GM12878 (cell line): ENCODE results near the gene THRA. TPM values are rescaled to one million over a fixed set of nuclear protein-coding genes. Genes with fewer than 3 reads are reported as not detected.

Experiments used
- ATAC-seq: fragments of 200-7000 bp; cut with Tn5 transposase; 3 replicates; pipeline ENCODE4 v1.9.1; 2020; ENCODE audit warnings: mild to moderate bottlenecking, moderate library complexity
- BruUV-seq: library from RNA; stranded (reverse); fragments of 400-500 nt; replicated peaks from 2 replicates; lab custom pipeline; 2021; lab: Mats Ljungman, UMichigan
- CTCF ChIA-PET: fragments of 300-600 bp; sonication (Branson Sonifier 250); formaldehyde crosslinking; extraction: SDS; loops from one replicate; lab custom pipeline; 2021; ENCODE audit warnings: inconsistent platforms; lab: Yijun Ruan, JAX
- POLR2A ChIA-PET: fragments of 350-600 bp; formaldehyde crosslinking; extraction: SDS; loops from one replicate; lab custom pipeline; 2021; ENCODE audit warnings: inconsistent platforms; lab: Charles Lee
- RAD21 ChIA-PET: fragments of 300-600 bp; sonication (Branson Sonifier 250); formaldehyde crosslinking; loops from one replicate; lab custom pipeline; 2023; ENCODE audit warnings: antibody characterized with exemption; ENCODE audit not compliant: unreplicated experiment; lab: Charles Lee
- SMC1A ChIA-PET: fragments of 300-600 bp; sonication (Branson Sonifier 250); formaldehyde crosslinking; loops from one replicate; lab custom pipeline; 2023; ENCODE audit not compliant: unreplicated experiment, uncharacterized antibody; lab: Charles Lee
- DNase-seq: peaks from one replicate; pipeline ENCODE4 v3.0.0-alpha.2; 2011; ENCODE audit warnings: low read depth, low spot score
- FAIRE-seq: peaks from 3 replicates; lab custom pipeline; 2011; peaks lifted over from hg19 to GRCh38; lab: Jason Lieb, UNC
- H2AFZ ChIP-seq: 2 replicates; pipeline ENCODE4 v1.6.0; 2011; ENCODE audit warnings: low read depth, low read length, control low read depth; ENCODE audit not compliant: control insufficient read depth
- H3K27ac ChIP-seq: 2 replicates; pipeline ENCODE4 v1.5.1; 2011; ENCODE audit warnings: control low read depth; ENCODE audit not compliant: control insufficient read depth, insufficient read depth
- H3K27me3 ChIP-seq, 2 experiments: replicated peaks in 1 of 2; 2 replicates each; pipeline versions ENCODE4 v1.6.0 to v1.6.1; 2011; ENCODE audit warnings: low read length in 1 of 2; ENCODE audit not compliant: control insufficient read depth in 2 of 2, insufficient read depth in 2 of 2
- H3K36me3 ChIP-seq, 2 experiments: 2 replicates each; pipeline ENCODE4 v1.5.1; 2011; ENCODE audit warnings: low read length in 1 of 2; ENCODE audit not compliant: control insufficient read depth in 2 of 2, insufficient read depth in 2 of 2
- H3K4me1 ChIP-seq: 2 replicates; pipeline ENCODE4 v1.6.1; 2011; ENCODE audit warnings: mild to moderate bottlenecking, low read length, moderate library complexity, mixed read lengths; ENCODE audit not compliant: control insufficient read depth, insufficient read depth
- H3K4me2 ChIP-seq: 2 replicates; pipeline ENCODE4 v1.6.0; 2011; ENCODE audit warnings: control low read depth; ENCODE audit not compliant: control insufficient read depth, insufficient read depth
- H3K4me3 ChIP-seq: fragments of 200-600 bp; sonication (generic); 2 replicates; pipeline ENCODE4 v1.5.1; 2016
- H3K79me2 ChIP-seq: 2 replicates; pipeline ENCODE4 v1.6.0; 2011; ENCODE audit warnings: low read length; ENCODE audit not compliant: control insufficient read depth, insufficient read depth
- H3K9ac ChIP-seq: 2 replicates; pipeline ENCODE4 v1.8.0; 2011; ENCODE audit warnings: low read length, control low read depth, mixed read lengths; ENCODE audit not compliant: control insufficient read depth, insufficient read depth
- H3K9me3 ChIP-seq: replicated peaks from 3 replicates; pipeline ENCODE4 v1.5.1; 2011; ENCODE audit warnings: mild to moderate bottlenecking, low read length; ENCODE audit not compliant: control insufficient read depth, insufficient read depth
- H4K20me1 ChIP-seq: 2 replicates; pipeline ENCODE4 v1.6.0; 2011; ENCODE audit not compliant: control insufficient read depth, insufficient read depth
- EED ChIP-seq: sonication (generic); IDR thresholded peaks from 2 replicates; pipeline ENCODE4 v1.6.1; 2016; ENCODE audit warnings: antibody characterized with exemption, low read depth
- EP300 ChIP-seq, 2 experiments: fragments of 150-350 bp in 1 of 2; IDR thresholded peaks; 2 replicates each; pipeline ENCODE4 v1.6.1; 2011 to 2012; ENCODE audit warnings: low read depth in 2 of 2, low read length in 2 of 2, borderline replicate concordance in 1 of 2, improper control_type of control experiment in 1 of 2, inconsistent platforms in 1 of 2; ENCODE audit not compliant: control insufficient read depth in 1 of 2
- GATAD2B ChIP-seq: fragments of 450-650 bp; conservative IDR thresholded peaks from 2 replicates; pipeline ENCODE4 v1.6.1; 2017; ENCODE audit warnings: low read depth, mild to moderate bottlenecking, moderate library complexity
- KAT2A ChIP-seq: conservative IDR thresholded peaks from 2 replicates; pipeline ENCODE4 v1.6.1; 2011; ENCODE audit warnings: low read depth, low read length; ENCODE audit not compliant: control insufficient read depth
- NRF1 ChIP-seq: conservative IDR thresholded peaks from 2 replicates; pipeline ENCODE4 v1.6.1; 2011; ENCODE audit warnings: mild to moderate bottlenecking, low read depth, low read length, improper control_type of control experiment
- PBX3 ChIP-seq: IDR thresholded peaks from 2 replicates; pipeline ENCODE4 v1.6.1; 2011; ENCODE audit warnings: mild to moderate bottlenecking, low read depth, low read length, moderate library complexity; ENCODE audit not compliant: insufficient replicate concordance
- POLR2A ChIP-seq: IDR thresholded peaks from 2 replicates; pipeline ENCODE4 v1.6.1; 2011; ENCODE audit warnings: low read depth, mild to moderate bottlenecking, low read length
- RB1 ChIP-seq: fragments of 450-650 bp; formaldehyde crosslinking; IDR thresholded peaks from 2 replicates; pipeline ENCODE4 v1.6.1; 2017; ENCODE audit warnings: mild to moderate bottlenecking, borderline replicate concordance
- RFX5 ChIP-seq: IDR thresholded peaks from 2 replicates; pipeline ENCODE4 v1.6.1; 2011; ENCODE audit warnings: low read depth, low read length, improper control_type of control experiment
- SREBF2 ChIP-seq: IDR thresholded peaks from 2 replicates; pipeline ENCODE4 v1.6.1; 2012; ENCODE audit warnings: mild to moderate bottlenecking, low read length
- STAT3 ChIP-seq: IDR thresholded peaks from 2 replicates; pipeline ENCODE4 v1.6.1; 2011; ENCODE audit warnings: low read depth, low read length, improper control_type of control experiment
- ZNF217 ChIP-seq: fragments of 450-650 bp; IDR thresholded peaks from 2 replicates; pipeline ENCODE4 v1.6.1; 2017; ENCODE audit warnings: antibody characterized with exemption, mild to moderate bottlenecking
- ZZZ3 ChIP-seq: IDR thresholded peaks from 2 replicates; pipeline ENCODE4 v1.6.1; 2011; ENCODE audit warnings: low read depth; ENCODE audit not compliant: control insufficient read depth, insufficient read length
- WGBS: methylation state at CpG from one replicate; pipeline ENCODE4 v1.1.6; 2016; ENCODE audit warnings: low lambda C conversion rate; ENCODE audit not compliant: insufficient replicate concordance, insufficient coverage; ENCODE audit errors: missing lambda C conversion rate; 5-methylcytosine and 5-hydroxymethylcytosine counted together
- in situ Hi-C: fragments of 300-500 bp; cut with MboI; formaldehyde crosslinking; loops from 9 replicates; pipeline ENCODE4 v1.14.3; 2018; ENCODE audit warnings: mixed read lengths
- intact Hi-C: fragments of 100-400 bp; cut with micrococcal nuclease; formaldehyde crosslinking; loops from one replicate; pipeline ENCODE4 v1.14.2; 2022; ENCODE audit not compliant: unreplicated experiment
- polyA plus RNA-seq, 11 experiments: library from polyadenylated mRNA; depleted of rRNA in 4 of 11; unstranded in 6 of 11; stranded (reverse) in 5 of 11; fragments of >200 nt; fragmentation: Nextera tagmentation in 4 of 11; fragmentation: Illumina TruSeq in 1 of 11; extraction: Ambion mirVana in 4 of 11; extraction: Trizol in 1 of 11; gene quantifications; 1 replicate in 1 of 11; 2 replicates in 10 of 11; pipeline versions ENCODE4 v1.2.1 to v1.2.3, GENCODE V29; 2011 to 2016; ENCODE audit warnings: inconsistent platforms in 2 of 11, missing spikeins in 2 of 11, low read depth in 1 of 11
- total RNA-seq, 4 experiments: library from RNA; depleted of rRNA in 3 of 4; stranded (reverse); fragments of >200 nt in 3 of 4; fragmentation: Illumina TruSeq in 1 of 4; extraction: Trizol in 1 of 4; gene quantifications; 2 replicates each; pipeline versions ENCODE4 v1.2.1 to v1.2.3, GENCODE V29; 2013 to 2021
- TF ChIP-seq, protein P1 (sequence below): fragments of 450-650 bp; conservative IDR thresholded peaks from 2 replicates; pipeline ENCODE4 v1.6.1; 2017; ENCODE audit warnings: mild to moderate bottlenecking, moderate library complexity
- TF ChIP-seq, protein P2 (sequence below): fragments of 450-650 bp; IDR thresholded peaks from 2 replicates; pipeline ENCODE4 v1.6.1; 2017; ENCODE audit warnings: mild to moderate bottlenecking, moderate library complexity

The THRA gene
- total and polyA plus RNA-seq, 10 of the 15 experiments (the other 5 are each of a cell fraction or from before 2014, with no cell fraction given) = 0.03 to 2.0 (median 0.64) TPM

DNA sequence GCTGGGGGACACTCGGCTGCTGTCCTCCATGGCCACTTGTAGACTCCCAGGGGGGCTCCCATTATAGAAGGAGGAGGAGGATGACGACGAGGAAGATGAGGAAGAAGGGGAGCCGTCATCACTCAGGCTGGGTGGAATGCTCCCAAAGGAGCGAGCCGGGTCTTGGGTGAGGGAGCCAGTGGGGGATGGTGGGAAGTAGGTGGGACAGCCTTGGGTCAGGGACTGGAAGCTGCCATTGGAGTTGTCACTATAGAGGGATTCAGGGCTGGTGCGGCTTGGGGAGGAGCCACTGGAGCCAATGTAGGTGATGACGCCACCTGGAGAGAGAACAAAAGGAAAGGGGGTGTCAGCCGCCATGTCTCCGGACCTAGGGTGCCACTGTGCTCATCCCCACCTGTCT lies 34.3 kb downstream of the THRA start:
- intact Hi-C loops (no loop called here), in situ Hi-C loops (no loop called here)
- CTCF ChIA-PET = interaction anchor here (0.9 to 10.6 kb wide), 3 partner anchors 15 to 70 kb away, joined by 3 to 176 read pairs (median 42); no protein-coding TSS in a partner anchor
- FAIRE-seq = no peak
- 79% methylated on average over 10 of the region's 10 CpGs for WGBS
- RAD21 ChIA-PET = interaction anchor here (2.6 to 7.7 kb wide), 2 partner anchors 15 to 22 kb away, joined by 10 to 155 read pairs; no protein-coding TSS in a partner anchor
- no peak overlapping the region for H3K9ac ChIP-seq
- H3K9me3 ChIP-seq = no peaks in the 10 kb centered on the region
- ATAC-seq = no peak
- no peaks in the 10 kb centered on the region for H4K20me1 ChIP-seq
- H3K27ac ChIP-seq = peak overlapping the region; percentile 83
- peaks cover 0 to 6% of the 10 kb centered on the region in 2 experiments; a peak in 3 of 4 replicates for H3K36me3 ChIP-seq
- no peaks in the 10 kb centered on the region for H3K27me3 ChIP-seq
- POLR2A ChIA-PET = interaction anchor here (0.9 to 3.8 kb wide), 3 partner anchors 15 to 43 kb away, joined by 3 to 50 read pairs (median 3); partner anchors contain the start of gene CASC3
- peaks cover 51% of the 10 kb centered on the region for H3K4me1 ChIP-seq
- H2AFZ ChIP-seq = no peak overlapping the region
- H3K4me3 ChIP-seq = peak overlapping the region; percentile 61
- no TSS peak for BruUV-seq
- H3K4me2 ChIP-seq = peak overlapping the region; percentile 90
- no peak for DNase-seq
- SMC1A ChIA-PET = interaction anchor here (1.4 to 10.4 kb wide), 2 partner anchors 15 to 194 kb away, joined by 4 to 132 read pairs; no protein-coding TSS in a partner anchor
- H3K79me2 ChIP-seq = peaks cover 11% of the 10 kb centered on the region
- TF ChIP-seq STAT3 (no peak), POLR2A (no peak), RB1 (no peak), PBX3 (no peak), EED (no peak), NRF1 (no peak), EP300 (IDR thresholded peaks at IDR 0.05; ENCODE audit: borderline replicate concordance in 1 of 2, control insufficient read depth in 1 of 2, low read depth in 2 of 2, low read length in 2 of 2) (no peak), RFX5 (no peak), GATAD2B (no peak), ZNF217 (no peak), SREBF2 (no peak), KAT2A (no peak), ZZZ3 (no peak)
- TF ChIP-seq, protein P1, sequence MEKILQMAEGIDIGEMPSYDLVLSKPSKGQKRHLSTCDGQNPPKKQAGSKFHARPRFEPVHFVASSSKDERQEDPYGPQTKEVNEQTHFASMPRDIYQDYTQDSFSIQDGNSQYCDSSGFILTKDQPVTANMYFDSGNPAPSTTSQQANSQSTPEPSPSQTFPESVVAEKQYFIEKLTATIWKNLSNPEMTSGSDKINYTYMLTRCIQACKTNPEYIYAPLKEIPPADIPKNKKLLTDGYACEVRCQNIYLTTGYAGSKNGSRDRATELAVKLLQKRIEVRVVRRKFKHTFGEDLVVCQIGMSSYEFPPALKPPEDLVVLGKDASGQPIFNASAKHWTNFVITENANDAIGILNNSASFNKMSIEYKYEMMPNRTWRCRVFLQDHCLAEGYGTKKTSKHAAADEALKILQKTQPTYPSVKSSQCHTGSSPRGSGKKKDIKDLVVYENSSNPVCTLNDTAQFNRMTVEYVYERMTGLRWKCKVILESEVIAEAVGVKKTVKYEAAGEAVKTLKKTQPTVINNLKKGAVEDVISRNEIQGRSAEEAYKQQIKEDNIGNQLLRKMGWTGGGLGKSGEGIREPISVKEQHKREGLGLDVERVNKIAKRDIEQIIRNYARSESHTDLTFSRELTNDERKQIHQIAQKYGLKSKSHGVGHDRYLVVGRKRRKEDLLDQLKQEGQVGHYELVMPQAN = no peak
- TF ChIP-seq, protein P2, sequence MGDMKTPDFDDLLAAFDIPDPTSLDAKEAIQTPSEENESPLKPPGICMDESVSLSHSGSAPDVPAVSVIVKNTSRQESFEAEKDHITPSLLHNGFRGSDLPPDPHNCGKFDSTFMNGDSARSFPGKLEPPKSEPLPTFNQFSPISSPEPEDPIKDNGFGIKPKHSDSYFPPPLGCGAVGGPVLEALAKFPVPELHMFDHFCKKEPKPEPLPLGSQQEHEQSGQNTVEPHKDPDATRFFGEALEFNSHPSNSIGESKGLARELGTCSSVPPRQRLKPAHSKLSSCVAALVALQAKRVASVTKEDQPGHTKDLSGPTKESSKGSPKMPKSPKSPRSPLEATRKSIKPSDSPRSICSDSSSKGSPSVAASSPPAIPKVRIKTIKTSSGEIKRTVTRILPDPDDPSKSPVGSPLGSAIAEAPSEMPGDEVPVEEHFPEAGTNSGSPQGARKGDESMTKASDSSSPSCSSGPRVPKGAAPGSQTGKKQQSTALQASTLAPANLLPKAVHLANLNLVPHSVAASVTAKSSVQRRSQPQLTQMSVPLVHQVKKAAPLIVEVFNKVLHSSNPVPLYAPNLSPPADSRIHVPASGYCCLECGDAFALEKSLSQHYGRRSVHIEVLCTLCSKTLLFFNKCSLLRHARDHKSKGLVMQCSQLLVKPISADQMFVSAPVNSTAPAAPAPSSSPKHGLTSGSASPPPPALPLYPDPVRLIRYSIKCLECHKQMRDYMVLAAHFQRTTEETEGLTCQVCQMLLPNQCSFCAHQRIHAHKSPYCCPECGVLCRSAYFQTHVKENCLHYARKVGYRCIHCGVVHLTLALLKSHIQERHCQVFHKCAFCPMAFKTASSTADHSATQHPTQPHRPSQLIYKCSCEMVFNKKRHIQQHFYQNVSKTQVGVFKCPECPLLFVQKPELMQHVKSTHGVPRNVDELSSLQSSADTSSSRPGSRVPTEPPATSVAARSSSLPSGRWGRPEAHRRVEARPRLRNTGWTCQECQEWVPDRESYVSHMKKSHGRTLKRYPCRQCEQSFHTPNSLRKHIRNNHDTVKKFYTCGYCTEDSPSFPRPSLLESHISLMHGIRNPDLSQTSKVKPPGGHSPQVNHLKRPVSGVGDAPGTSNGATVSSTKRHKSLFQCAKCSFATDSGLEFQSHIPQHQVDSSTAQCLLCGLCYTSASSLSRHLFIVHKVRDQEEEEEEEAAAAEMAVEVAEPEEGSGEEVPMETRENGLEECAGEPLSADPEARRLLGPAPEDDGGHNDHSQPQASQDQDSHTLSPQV = no peak
